Psoas muscle (tissue), 8 donors: ENCODE results near the gene AK9. TPM values are rescaled to one million over a fixed set of nuclear protein-coding genes. Genes with fewer than 3 reads are reported as not detected.

Experiments
- ATAC-seq, 4 donors: fragments of 200-7000 bp; cut with Tn5 transposase; one replicate each; pipeline ENCODE4 v1.9.1; 2020; ENCODE audit warnings: moderate library complexity in 3 of 4, mild to moderate bottlenecking in 2 of 4
- DNase-seq, 2 donors: peaks; one replicate each; pipeline ENCODE4 v3.0.0-alpha.2; 2020
- H3K27ac ChIP-seq: fragments of 200-600 bp; one replicate; pipeline ENCODE4 v1.8.0; 2022
- H3K27me3 ChIP-seq, 3 donors: fragments of 200-600 bp in 1 of 3; one replicate each; pipeline versions ENCODE4 v1.6.1 to v1.8.0; 2013 to 2022; ENCODE audit warnings: low read length in 2 of 3, mild to moderate bottlenecking in 2 of 3, moderate library complexity in 1 of 3; ENCODE audit not compliant: insufficient read depth in 3 of 3
- H3K36me3 ChIP-seq, 2 donors: fragments of 200-600 bp in 1 of 2; one replicate each; pipeline versions ENCODE4 v1.6.1 to v1.8.0; 2013 to 2022; ENCODE audit warnings: low read depth in 1 of 2, mild to moderate bottlenecking in 1 of 2, moderate library complexity in 1 of 2; ENCODE audit not compliant: insufficient read depth in 1 of 2
- H3K4me1 ChIP-seq: fragments of 200-600 bp; one replicate; pipeline ENCODE4 v1.8.0; 2022
- H3K4me3 ChIP-seq: fragments of 200-600 bp; one replicate; pipeline ENCODE4 v1.8.0; 2022; ENCODE audit warnings: mild to moderate bottlenecking
- H3K9me3 ChIP-seq: fragments of 200-600 bp; one replicate; pipeline ENCODE4 v1.8.0; 2022
- WGBS, 3 donors: extraction: QIAGEN DNeasy Blood & Tissue Kit; methylation state at CpG; one replicate each; pipeline versions ENCODE4 v1.1.6 to v1.1.7; 2013; 5-methylcytosine and 5-hydroxymethylcytosine counted together
- intact Hi-C, 2 donors: fragments of 100-400 bp; cut with DNase I; formaldehyde crosslinking; loops; one replicate each; pipeline versions ENCODE4 v1.11.0 to v1.14.2; 2022
- polyA plus RNA-seq, 3 donors: library from polyadenylated mRNA; stranded (reverse); fragments of 200-250 nt; gene quantifications; one replicate each; pipeline ENCODE4 v1.2.3, GENCODE V29; 2013
- total RNA-seq, 4 donors: library from RNA; stranded (reverse); fragmentation: NEBNext Ultra II Directional in 2 of 4; extraction: Animal tissue kit (Norgen Biotek cat#: 25700) in 2 of 4; gene quantifications; one replicate each; pipeline versions ENCODE4 v1.2.1 to v1.2.4, GENCODE V29; 2021 to 2023
- TF ChIP-seq, protein P1 (sequence below): fragments of 200-600 bp; IDR thresholded peaks from one replicate; pipeline ENCODE4 v1.8.0; 2022; ENCODE audit warnings: antibody characterized with exemption
- donor health status: healthy with polysubstance abuse.
- donor health status: DM: no; HTN: no; CAD: no; lungs with moderate emphysema.
- donor health status: Bipolar disorder and iron deficiency.
- donor health status: healthy.
- donor health status: DM: yes; HTN: yes; CAD: no.
- donor health status: DM: no; HTN: no; CAD: no.
- donor health status: DM: no; HTN: no; CAD: no.
- donor health status: DM: yes; HTN: yes; CAD: no.

Gene AK9
- total and polyA plus RNA-seq, 7 donors = 2.0 to 7.4 (median 5.3) TPM

DNA sequence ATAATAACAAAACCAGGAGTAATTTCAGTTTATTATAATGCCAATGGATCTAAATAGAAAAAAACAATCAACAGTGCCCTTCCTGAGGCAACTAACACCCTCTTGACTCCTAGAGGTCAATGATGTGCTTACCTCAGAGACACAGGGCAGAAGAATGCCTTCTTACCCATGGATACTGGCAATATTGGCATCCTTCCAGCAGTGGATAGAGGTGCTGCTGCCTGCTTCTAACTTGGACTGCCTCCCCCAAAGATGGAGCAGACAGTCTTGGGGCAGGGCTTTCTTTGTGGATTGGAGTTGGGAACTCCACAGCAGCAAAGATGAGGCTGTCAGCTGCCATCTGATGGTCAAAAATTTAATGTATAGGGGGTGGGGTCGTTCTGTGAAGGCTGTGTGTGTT, 78.7 kb downstream of the AK9 start:
- TF ChIP-seq, protein P1, sequence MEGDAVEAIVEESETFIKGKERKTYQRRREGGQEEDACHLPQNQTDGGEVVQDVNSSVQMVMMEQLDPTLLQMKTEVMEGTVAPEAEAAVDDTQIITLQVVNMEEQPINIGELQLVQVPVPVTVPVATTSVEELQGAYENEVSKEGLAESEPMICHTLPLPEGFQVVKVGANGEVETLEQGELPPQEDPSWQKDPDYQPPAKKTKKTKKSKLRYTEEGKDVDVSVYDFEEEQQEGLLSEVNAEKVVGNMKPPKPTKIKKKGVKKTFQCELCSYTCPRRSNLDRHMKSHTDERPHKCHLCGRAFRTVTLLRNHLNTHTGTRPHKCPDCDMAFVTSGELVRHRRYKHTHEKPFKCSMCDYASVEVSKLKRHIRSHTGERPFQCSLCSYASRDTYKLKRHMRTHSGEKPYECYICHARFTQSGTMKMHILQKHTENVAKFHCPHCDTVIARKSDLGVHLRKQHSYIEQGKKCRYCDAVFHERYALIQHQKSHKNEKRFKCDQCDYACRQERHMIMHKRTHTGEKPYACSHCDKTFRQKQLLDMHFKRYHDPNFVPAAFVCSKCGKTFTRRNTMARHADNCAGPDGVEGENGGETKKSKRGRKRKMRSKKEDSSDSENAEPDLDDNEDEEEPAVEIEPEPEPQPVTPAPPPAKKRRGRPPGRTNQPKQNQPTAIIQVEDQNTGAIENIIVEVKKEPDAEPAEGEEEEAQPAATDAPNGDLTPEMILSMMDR = no peak
- intact Hi-C loops = no loop called here
- no peak overlapping the region for H3K27ac ChIP-seq
- H3K36me3 ChIP-seq = peaks cover 0 to 19% of the 10 kb centered on the region in 2 donors
- no peaks in the 10 kb centered on the region for H3K27me3 ChIP-seq
- no peak for ATAC-seq
- no peaks in the 10 kb centered on the region for H3K4me1 ChIP-seq
- no peak for DNase-seq
- WGBS, 3 donors = 32 to 49% (median 43%) methylated on average over 1 of the region's 1 CpG
- no peaks in the 10 kb centered on the region for H3K9me3 ChIP-seq
- no peak overlapping the region for H3K4me3 ChIP-seq

DNA sequence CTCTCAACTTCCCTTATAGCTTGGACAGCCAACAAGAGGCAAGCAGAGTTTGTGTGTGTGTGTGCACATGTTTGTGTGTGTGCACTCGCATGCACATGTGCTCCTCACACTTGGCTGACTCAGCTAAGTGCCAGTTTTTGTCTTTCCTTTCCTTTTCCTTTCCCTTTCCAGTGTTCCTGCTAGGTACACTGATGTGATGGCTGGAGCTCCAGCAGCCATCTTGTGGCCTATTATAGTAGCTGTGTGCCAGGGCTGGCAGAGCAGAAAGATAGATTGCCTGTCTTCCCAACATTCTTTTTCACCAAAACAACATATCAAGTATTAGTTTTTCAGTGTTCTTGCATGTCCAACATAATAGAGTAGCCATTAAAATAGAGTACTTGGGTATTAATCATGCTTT, 79.5 kb downstream of the AK9 start:
- Histone ChIP-seq H3K27ac (no peak overlapping the region), H3K36me3 (peaks cover 0 to 20% of the 10 kb centered on the region in 2 donors), H3K4me3 (no peak overlapping the region), H3K9me3 (no peaks in the 10 kb centered on the region), H3K4me1 (no peaks in the 10 kb centered on the region), H3K27me3 (no peaks in the 10 kb centered on the region)
- TF ChIP-seq, protein P1 = no peak
- DNase-seq = no peak
- intact Hi-C loops = no loop called here
- ATAC-seq = no peak
- 95 to 100% (median 98%) methylated on average over 1 of the region's 1 CpG for WGBS, 3 donors

GRCh38 chr6:109610590-109610989, 80.4 kb downstream of the AK9 start:
- TF ChIP-seq, protein P1 = no peak
- Histone ChIP-seq H3K36me3 (peaks cover 1 to 24% of the 10 kb centered on the region in 2 donors), H3K27me3 (no peaks in the 10 kb centered on the region), H3K4me3 (no peak overlapping the region), H3K27ac (no peak overlapping the region), H3K4me1 (no peaks in the 10 kb centered on the region), H3K9me3 (no peaks in the 10 kb centered on the region)
- no peak for DNase-seq
- intact Hi-C loops = no loop called here
- no peak for ATAC-seq
- 48 to 50% (median 50%) methylated on average over 2 of the region's 2 CpGs for WGBS, 3 donors

GRCh38 chr6:109609737-109610136, 81.3 kb downstream of the AK9 start:
- Histone ChIP-seq H3K4me3 (no peak overlapping the region), H3K36me3 (peaks cover 3 to 24% of the 10 kb centered on the region in 2 donors), H3K27me3 (no peaks in the 10 kb centered on the region), H3K4me1 (no peaks in the 10 kb centered on the region), H3K9me3 (no peaks in the 10 kb centered on the region), H3K27ac (no peak overlapping the region)
- intact Hi-C loops = no loop called here
- ATAC-seq = no peak
- TF ChIP-seq, protein P1 = no peak
- no peak for DNase-seq
- 78 to 90% (median 89%) methylated on average over 1 of the region's 1 CpG for WGBS, 3 donors

- Histone ChIP-seq H3K27ac (no peak overlapping the region), H3K27me3 (no peaks in the 10 kb centered on the region), H3K36me3 (peaks cover 3 to 14% of the 10 kb centered on the region in 2 donors), H3K9me3 (no peaks in the 10 kb centered on the region), H3K4me1 (no peaks in the 10 kb centered on the region), H3K4me3 (no peak overlapping the region)
- WGBS, 3 donors = 94 to 96% (median 95%) methylated on average over 2 of the region's 2 CpGs
- TF ChIP-seq, protein P1 = no peak
- intact Hi-C loops = no loop called here
- no peak for ATAC-seq
- DNase-seq = no peak
Observed at GRCh38 chr6:109606359-109606758, 84.6 kb downstream of the AK9 start.
